ENCODE measurements around the gene STX4. TPM values are rescaled to one million over a fixed set of nuclear protein-coding genes. Genes with fewer than 3 reads are reported as not detected.
A peak's percentile ranks its signal among the peaks of the same experiment; 100 is the strongest.

STX4 gene
- total and polyA plus RNA-seq, 9 of the 15 experiments (the other 6 are each of a cell fraction or from before 2014, with no cell fraction given), result 3.2 to 48.0 (median 21.5) TPM

DNA sequence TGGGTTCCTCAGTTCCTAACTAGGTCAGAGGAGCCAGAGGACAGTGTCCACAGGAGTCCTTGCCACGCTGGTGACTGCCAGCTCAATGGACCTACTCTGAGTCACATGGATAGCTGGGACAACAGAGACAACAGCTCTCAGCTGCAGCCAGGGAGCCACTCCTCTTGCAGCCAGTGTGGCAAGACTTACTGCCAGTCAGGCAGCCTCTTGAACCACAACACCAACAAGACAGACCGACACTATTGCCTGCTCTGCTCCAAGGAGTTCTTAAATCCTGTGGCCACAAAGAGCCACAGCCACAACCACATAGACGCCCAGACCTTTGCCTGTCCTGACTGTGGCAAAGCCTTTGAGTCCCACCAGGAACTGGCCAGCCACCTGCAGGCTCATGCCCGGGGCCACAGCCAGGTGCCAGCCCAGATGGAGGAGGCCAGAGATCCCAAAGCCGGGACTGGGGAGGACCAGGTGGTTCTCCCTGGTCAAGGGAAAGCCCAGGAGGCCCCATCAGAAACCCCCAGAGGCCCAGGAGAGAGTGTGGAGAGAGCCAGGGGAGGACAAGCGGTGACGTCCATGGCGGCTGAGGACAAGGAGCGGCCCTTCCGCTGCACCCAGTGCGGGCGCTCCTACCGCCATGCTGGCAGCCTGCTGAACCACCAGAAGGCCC is 47.5 kb downstream of the STX4 start:
- intact Hi-C loops (cut with micrococcal nuclease) (no loop called here), in situ Hi-C loops (cut with MboI) (no loop called here)
- Histone ChIP-seq H3K9ac (ENCODE audit: insufficient read depth in 1 of 2, low read depth in 2 of 2, low read length in 2 of 2) (peak overlapping the region in 1 of 2 experiments; percentile 52; a peak in 2 of 4 replicates), H3K4me2 (ENCODE audit: insufficient read depth, low read length) (no peak overlapping the region), H3K9me1 (ENCODE audit: control insufficient read depth, insufficient read depth, low read length) (no peaks in the 10 kb centered on the region), H3K79me2 (ENCODE audit: control insufficient read depth, insufficient read depth, low read length) (peaks cover 22% of the 10 kb centered on the region; the same call in 2 of the 3 replicates), H3K27ac (ENCODE audit: extremely low read depth, low read depth, low read length) (no peak overlapping the region), H3K27me3 (ENCODE audit: control insufficient read depth in 2 of 2, insufficient read depth in 2 of 2, low read length in 2 of 2) (no peaks in the 10 kb centered on the region), H4K20me1 (replicated peaks; ENCODE audit: control insufficient read depth, insufficient read depth, low read length) (0 out of 2 replicates have a peak, but pooled peaks cover 5% of the 10 kb centered on the region), H3K4me3 (no peak overlapping the region), H3K9me3 (replicated peaks; ENCODE audit: control insufficient read depth, insufficient read depth, low read depth, low read length) (no peaks in the 10 kb centered on the region), H2AFZ (ENCODE audit: low read depth, low read length) (no peak overlapping the region), H3K4me1 (replicated peaks in 1 of 2; ENCODE audit: control insufficient read depth in 2 of 2, insufficient read depth in 2 of 2, low read length in 2 of 2) (peaks cover 0 to 82% of the 10 kb centered on the region in 2 experiments; a peak in 3 of 5 replicates), H3K36me3 (ENCODE audit: control insufficient read depth, insufficient read depth, low read length) (peaks cover 83% of the 10 kb centered on the region)
- DNase-seq (ENCODE audit: extremely low read depth in 1 of 4, low spot score in 3 of 4) (no peak), ATAC-seq (no peak), FAIRE-seq (no peak)
- ChIA-PET CTCF (ENCODE audit: low intra/inter-chr PET ratio) (no interaction called here), POLR2A (interaction anchor here (0.6 kb wide), 1 partner anchor 100 kb away, joined by 3 read pairs; no protein-coding TSS in a partner anchor)
- 93% methylated on average over 12 of the region's 13 CpGs for WGBS (ENCODE audit: insufficient coverage, low coverage, missing lambda C conversion rate)
- no TSS peak for BruUV-seq (replicated peaks)
- TF ChIP-seq ZC3H8 (IDR thresholded peaks at IDR 0.05) (no peak), NFATC3 (IDR thresholded peaks at IDR 0.05) (no peak), BMI1 (IDR thresholded peaks at IDR 0.05; ENCODE audit: low read length) (no peak), MNT (conservative IDR thresholded peaks at IDR 0.05) (no peak), SNIP1 (IDR thresholded peaks at IDR 0.05; ENCODE audit: low read depth) (no peak), SIRT6 (IDR thresholded peaks at IDR 0.05; ENCODE audit: low read depth, low read length) (no peak), ZKSCAN8 (CRISPR knock-in tag; IDR thresholded peaks at IDR 0.05) (no peak), FOXJ3 (CRISPR knock-in tag; IDR thresholded peaks at IDR 0.05) (no peak), ZNF644 (tag; IDR thresholded peaks at IDR 0.05; ENCODE audit: low read depth) (no peak), SRSF7 (optimal IDR thresholded peaks at IDR 0.05; ENCODE audit: low read depth, low read length) (no peak)
- TF ChIP-seq, protein P1, sequence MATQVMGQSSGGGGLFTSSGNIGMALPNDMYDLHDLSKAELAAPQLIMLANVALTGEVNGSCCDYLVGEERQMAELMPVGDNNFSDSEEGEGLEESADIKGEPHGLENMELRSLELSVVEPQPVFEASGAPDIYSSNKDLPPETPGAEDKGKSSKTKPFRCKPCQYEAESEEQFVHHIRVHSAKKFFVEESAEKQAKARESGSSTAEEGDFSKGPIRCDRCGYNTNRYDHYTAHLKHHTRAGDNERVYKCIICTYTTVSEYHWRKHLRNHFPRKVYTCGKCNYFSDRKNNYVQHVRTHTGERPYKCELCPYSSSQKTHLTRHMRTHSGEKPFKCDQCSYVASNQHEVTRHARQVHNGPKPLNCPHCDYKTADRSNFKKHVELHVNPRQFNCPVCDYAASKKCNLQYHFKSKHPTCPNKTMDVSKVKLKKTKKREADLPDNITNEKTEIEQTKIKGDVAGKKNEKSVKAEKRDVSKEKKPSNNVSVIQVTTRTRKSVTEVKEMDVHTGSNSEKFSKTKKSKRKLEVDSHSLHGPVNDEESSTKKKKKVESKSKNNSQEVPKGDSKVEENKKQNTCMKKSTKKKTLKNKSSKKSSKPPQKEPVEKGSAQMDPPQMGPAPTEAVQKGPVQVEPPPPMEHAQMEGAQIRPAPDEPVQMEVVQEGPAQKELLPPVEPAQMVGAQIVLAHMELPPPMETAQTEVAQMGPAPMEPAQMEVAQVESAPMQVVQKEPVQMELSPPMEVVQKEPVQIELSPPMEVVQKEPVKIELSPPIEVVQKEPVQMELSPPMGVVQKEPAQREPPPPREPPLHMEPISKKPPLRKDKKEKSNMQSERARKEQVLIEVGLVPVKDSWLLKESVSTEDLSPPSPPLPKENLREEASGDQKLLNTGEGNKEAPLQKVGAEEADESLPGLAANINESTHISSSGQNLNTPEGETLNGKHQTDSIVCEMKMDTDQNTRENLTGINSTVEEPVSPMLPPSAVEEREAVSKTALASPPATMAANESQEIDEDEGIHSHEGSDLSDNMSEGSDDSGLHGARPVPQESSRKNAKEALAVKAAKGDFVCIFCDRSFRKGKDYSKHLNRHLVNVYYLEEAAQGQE (IDR thresholded peaks at IDR 0.05; ENCODE audit: borderline replicate concordance), result no peak
- TF ChIP-seq, protein P1 (CRISPR knock-in tag; IDR thresholded peaks at IDR 0.05; ENCODE audit: low read depth), result no peak

Measured in K562 (cell line).